H9 (cell line): Measurements from ENCODE around the gene CCSER1. TPM values are rescaled to one million over a fixed set of nuclear protein-coding genes. Genes with fewer than 3 reads are reported as not detected.

Experiments used
- DNase-seq: peaks from one replicate; pipeline ENCODE4 v3.0.0-alpha.2; 2017
- H2AFZ ChIP-seq: one replicate; pipeline ENCODE4 v1.6.1; 2013; ENCODE audit warnings: mild to moderate bottlenecking, low read length, control low read depth, moderate library complexity
- H2AK5ac ChIP-seq: 2 replicates; pipeline ENCODE4 v1.6.1; 2013; ENCODE audit warnings: low read length, control low read depth, mixed read lengths; ENCODE audit not compliant: insufficient read length
- H2BK120ac ChIP-seq: one replicate; pipeline ENCODE4 v1.6.1; 2013; ENCODE audit warnings: low read depth, mild to moderate bottlenecking, low read length, control low read depth, inconsistent platforms; ENCODE audit not compliant: poor library complexity, severe bottlenecking
- H2BK12ac ChIP-seq: 2 replicates; pipeline ENCODE4 v1.6.1; 2013; ENCODE audit warnings: low read length, control low read depth, mixed read lengths, low read depth; ENCODE audit not compliant: insufficient read length
- H2BK15ac ChIP-seq: 2 replicates; pipeline ENCODE4 v1.6.1; 2013; ENCODE audit warnings: low read depth, low read length, control low read depth
- H2BK20ac ChIP-seq: one replicate; pipeline ENCODE4 v1.6.1; 2013; ENCODE audit warnings: low read depth, mild to moderate bottlenecking, low read length, control low read depth, inconsistent platforms; ENCODE audit not compliant: poor library complexity, severe bottlenecking
- H2BK5ac ChIP-seq: 2 replicates; pipeline ENCODE4 v1.6.1; 2013; ENCODE audit warnings: low read length, control low read depth, mixed read lengths; ENCODE audit not compliant: insufficient read length
- H3K14ac ChIP-seq: 2 replicates; pipeline ENCODE4 v1.6.1; 2013; ENCODE audit warnings: low read length, control low read depth; ENCODE audit not compliant: insufficient read depth
- H3K18ac ChIP-seq: 2 replicates; pipeline ENCODE4 v1.6.1; 2013; ENCODE audit warnings: low read depth, mild to moderate bottlenecking, mixed read lengths, low read length, control low read depth; ENCODE audit not compliant: insufficient read length
- H3K23ac ChIP-seq: 2 replicates; pipeline ENCODE4 v1.6.1; 2013; ENCODE audit warnings: low read length, control low read depth, mixed read lengths, low read depth; ENCODE audit not compliant: insufficient read length
- H3K23me2 ChIP-seq: 2 replicates; pipeline ENCODE4 v1.6.1; 2013; ENCODE audit warnings: low read depth, mild to moderate bottlenecking, mixed read lengths, low read length, control low read depth; ENCODE audit not compliant: insufficient read length, poor library complexity, severe bottlenecking
- H3K27ac ChIP-seq: 2 replicates; pipeline ENCODE4 v1.5.1; 2013; ENCODE audit warnings: low read length, control low read depth, mixed read lengths, low read depth; ENCODE audit not compliant: insufficient read length
- H3K27me3 ChIP-seq: 2 replicates; pipeline ENCODE4 v1.6.1; 2013; ENCODE audit warnings: low read length, control low read depth, inconsistent platforms; ENCODE audit not compliant: insufficient read depth
- H3K4ac ChIP-seq: 2 replicates; pipeline ENCODE4 v1.6.1; 2013; ENCODE audit warnings: low read depth, mild to moderate bottlenecking, control low read depth, inconsistent platforms, low read length, moderate library complexity
- H3K4me1 ChIP-seq: 2 replicates; pipeline ENCODE4 v1.6.1; 2013; ENCODE audit warnings: low read length, control low read depth, inconsistent platforms; ENCODE audit not compliant: insufficient read depth
- H3K4me2 ChIP-seq: 2 replicates; pipeline ENCODE4 v1.6.1; 2013; ENCODE audit warnings: low read length, control low read depth, mixed read lengths; ENCODE audit not compliant: insufficient read length, insufficient read depth
- H3K56ac ChIP-seq: 2 replicates; pipeline ENCODE4 v1.6.1; 2013; ENCODE audit warnings: low read depth, mild to moderate bottlenecking, mixed read lengths, low read length, control low read depth; ENCODE audit not compliant: insufficient read length
- H3K79me1 ChIP-seq: 2 replicates; pipeline ENCODE4 v1.6.1; 2013; ENCODE audit warnings: low read depth, mild to moderate bottlenecking, moderate library complexity, low read length, control low read depth, inconsistent platforms; ENCODE audit not compliant: insufficient read depth, poor library complexity, severe bottlenecking
- H3K79me2 ChIP-seq: 2 replicates; pipeline ENCODE4 v1.6.1; 2013; ENCODE audit warnings: low read length, control low read depth, inconsistent platforms; ENCODE audit not compliant: insufficient read depth
- H3K9ac ChIP-seq: 2 replicates; pipeline ENCODE4 v1.6.1; 2013; ENCODE audit warnings: low read length, control low read depth, mixed read lengths; ENCODE audit not compliant: insufficient read length; ENCODE audit errors: extremely low read depth
- H3K9me3 ChIP-seq: one replicate; pipeline ENCODE4 v1.6.1; 2013; ENCODE audit warnings: low read depth, low read length, inconsistent platforms; ENCODE audit not compliant: control insufficient read depth
- H3T11ph ChIP-seq: one replicate; pipeline ENCODE4 v1.6.1; 2013; ENCODE audit warnings: mild to moderate bottlenecking, low read length, control low read depth, inconsistent platforms
- H4K20me1 ChIP-seq: one replicate; pipeline ENCODE4 v1.6.1; 2013; ENCODE audit not compliant: control insufficient read depth, insufficient read length, insufficient read depth
- H4K5ac ChIP-seq: 2 replicates; pipeline ENCODE4 v1.6.1; 2013; ENCODE audit warnings: low read depth, mild to moderate bottlenecking, mixed read lengths, low read length, control low read depth; ENCODE audit not compliant: insufficient read length
- H4K8ac ChIP-seq: replicated peaks from 2 replicates; pipeline ENCODE4 v1.6.1; 2013; ENCODE audit warnings: low read length, control low read depth, mixed read lengths, low read depth; ENCODE audit not compliant: insufficient read length
- H4K91ac ChIP-seq: 2 replicates; pipeline ENCODE4 v1.6.1; 2013; ENCODE audit warnings: low read depth, mild to moderate bottlenecking, moderate library complexity, mixed read lengths, low read length, control low read depth; ENCODE audit not compliant: insufficient read length
- H3K27ac Mint-ChIP-seq, 3 experiments: 2 replicates in 2 of 3; 3 replicates in 1 of 3; pipeline ENCODE4 v1.8.0; 2020 to 2021; ENCODE audit warnings: mixed read lengths in 3 of 3, mild to moderate bottlenecking in 1 of 3, moderate library complexity in 1 of 3
- H3K27me3 Mint-ChIP-seq: 2 replicates; pipeline ENCODE4 v1.8.0; 2021; ENCODE audit warnings: low read depth, mild to moderate bottlenecking, moderate library complexity, mixed read lengths
- H3K36me3 Mint-ChIP-seq, 3 experiments: 2 replicates in 2 of 3; 3 replicates in 1 of 3; pipeline ENCODE4 v1.8.0; 2020 to 2021; ENCODE audit warnings: low read depth in 3 of 3, mixed read lengths in 3 of 3; ENCODE audit not compliant: insufficient read depth in 1 of 3
- H3K4me1 Mint-ChIP-seq, 2 experiments: 2 replicates each; pipeline ENCODE4 v1.8.0; 2020; ENCODE audit warnings: mixed read lengths in 2 of 2
- H3K4me3 Mint-ChIP-seq, 2 experiments: 2 replicates in 1 of 2; 3 replicates in 1 of 2; pipeline ENCODE4 v1.8.0; 2020 to 2021; ENCODE audit warnings: mild to moderate bottlenecking in 2 of 2, mixed read lengths in 2 of 2, moderate library complexity in 1 of 2
- H3K9me3 Mint-ChIP-seq, 2 experiments: 2 replicates in 1 of 2; 3 replicates in 1 of 2; pipeline ENCODE4 v1.8.0; 2020; ENCODE audit warnings: mild to moderate bottlenecking in 2 of 2, mixed read lengths in 2 of 2, moderate library complexity in 1 of 2
- WGBS: extraction: QIAGEN DNeasy Blood & Tissue Kit; methylation state at CpG from one replicate; pipeline ENCODE4 v1.1.7; 2013; ENCODE audit warnings: missing lambda C conversion rate, low lambda C conversion rate, mixed read lengths; ENCODE audit not compliant: insufficient read length; ENCODE audit errors: extremely low coverage; 5-methylcytosine and 5-hydroxymethylcytosine counted together
- total RNA-seq: library from RNA; stranded (reverse); gene quantifications from 2 replicates; pipeline ENCODE4 v1.2.1, GENCODE V29; 2021
- TF ChIP-seq, protein P1 (sequence below): fragments of 200-600 bp; sonication (generic); conservative IDR thresholded peaks from 3 replicates; pipeline ENCODE4 v1.8.0; 2021; ENCODE audit warnings: antibody characterized with exemption, mild to moderate bottlenecking

The CCSER1 gene
- total RNA-seq, 1 experiment from 2014 or later, result 0.37 TPM

DNA sequence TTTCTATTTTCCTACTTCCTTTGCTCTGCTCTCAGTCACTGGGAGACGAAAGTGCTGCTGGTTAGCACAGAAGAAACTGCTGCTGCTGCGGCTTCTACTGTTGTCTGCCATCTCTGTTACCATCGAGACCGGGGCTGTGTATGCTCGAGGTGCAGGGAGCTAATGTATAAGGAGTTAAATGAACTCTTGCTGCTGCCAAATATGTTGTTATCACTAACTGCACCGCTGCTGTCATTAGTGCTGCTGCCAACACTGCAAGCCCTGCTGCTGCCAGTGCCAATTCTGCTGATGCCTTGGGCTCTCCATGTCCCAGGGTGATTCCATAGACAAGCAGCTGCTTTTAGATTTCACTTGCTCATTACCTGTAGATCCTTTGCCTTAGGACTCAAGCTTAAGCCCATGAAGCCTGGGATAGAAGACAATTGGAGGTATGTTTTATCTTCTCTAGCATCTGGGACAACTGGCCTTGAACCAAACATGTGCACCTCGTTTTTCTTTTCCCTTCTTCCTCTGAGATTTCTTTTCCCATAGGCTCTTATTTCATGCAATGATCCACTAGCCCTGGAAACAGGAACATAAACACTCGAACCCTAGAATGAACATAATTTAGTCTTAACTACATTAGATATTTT is 107.8 kb downstream of the CCSER1 start:
- Histone ChIP-seq H3K23me2 (no peaks in the 10 kb centered on the region), H3T11ph (no peak overlapping the region), H3K4me2 (no peak overlapping the region), H3K4me1 (no peaks in the 10 kb centered on the region), H3K56ac (no peak overlapping the region), H3K18ac (no peak overlapping the region), H4K20me1 (no peaks in the 10 kb centered on the region), H3K9ac (no peak overlapping the region), H2BK5ac (no peak overlapping the region), H3K4ac (no peak overlapping the region), H3K14ac (no peak overlapping the region), H3K23ac (no peak overlapping the region), H4K8ac (no peak overlapping the region), H4K91ac (no peak overlapping the region), H2BK20ac (no peak overlapping the region), H4K5ac (no peak overlapping the region), H2BK15ac (no peak overlapping the region), H3K9me3 (no peaks in the 10 kb centered on the region), H2AFZ (no peak overlapping the region), H3K79me1 (no peaks in the 10 kb centered on the region), H2AK5ac (no peak overlapping the region), H3K27ac (no peak overlapping the region), H2BK120ac (no peak overlapping the region), H2BK12ac (no peak overlapping the region), H3K27me3 (no peaks in the 10 kb centered on the region), H3K79me2 (no peaks in the 10 kb centered on the region)
- TF ChIP-seq, protein P1, sequence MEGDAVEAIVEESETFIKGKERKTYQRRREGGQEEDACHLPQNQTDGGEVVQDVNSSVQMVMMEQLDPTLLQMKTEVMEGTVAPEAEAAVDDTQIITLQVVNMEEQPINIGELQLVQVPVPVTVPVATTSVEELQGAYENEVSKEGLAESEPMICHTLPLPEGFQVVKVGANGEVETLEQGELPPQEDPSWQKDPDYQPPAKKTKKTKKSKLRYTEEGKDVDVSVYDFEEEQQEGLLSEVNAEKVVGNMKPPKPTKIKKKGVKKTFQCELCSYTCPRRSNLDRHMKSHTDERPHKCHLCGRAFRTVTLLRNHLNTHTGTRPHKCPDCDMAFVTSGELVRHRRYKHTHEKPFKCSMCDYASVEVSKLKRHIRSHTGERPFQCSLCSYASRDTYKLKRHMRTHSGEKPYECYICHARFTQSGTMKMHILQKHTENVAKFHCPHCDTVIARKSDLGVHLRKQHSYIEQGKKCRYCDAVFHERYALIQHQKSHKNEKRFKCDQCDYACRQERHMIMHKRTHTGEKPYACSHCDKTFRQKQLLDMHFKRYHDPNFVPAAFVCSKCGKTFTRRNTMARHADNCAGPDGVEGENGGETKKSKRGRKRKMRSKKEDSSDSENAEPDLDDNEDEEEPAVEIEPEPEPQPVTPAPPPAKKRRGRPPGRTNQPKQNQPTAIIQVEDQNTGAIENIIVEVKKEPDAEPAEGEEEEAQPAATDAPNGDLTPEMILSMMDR, result no peak
- DNase-seq, result no peak
- Mint-ChIP-seq H3K27me3 (no peaks in the 10 kb centered on the region), H3K4me1 (no peaks in the 10 kb centered on the region), H3K4me3 (no peak overlapping the region), H3K36me3 (no peaks in the 10 kb centered on the region), H3K9me3 (no peaks in the 10 kb centered on the region; a peak in 1 of 5 replicates), H3K27ac (peak overlapping the region in 1 of 3 experiments; percentile 52; a peak in 4 of 7 replicates)
- whole genome bisulfite sequencing, result no CpG with 5 or more reads among the region's 8 CpGs
